Calu3 (cell line): ENCODE data around the gene C1orf122. TPM values are rescaled to one million over a fixed set of nuclear protein-coding genes. Genes with fewer than 3 reads are reported as not detected.

Experiments
- BruUV-seq: library from RNA; stranded (reverse); fragments of 400-500 nt; replicated peaks from 2 replicates; lab custom pipeline; 2021; lab: Mats Ljungman, UMichigan
- CTCF ChIA-PET: fragments of 300-600 bp; sonication (Branson Sonifier 250); formaldehyde crosslinking; loops from one replicate; lab custom pipeline; 2022; ENCODE audit warnings: antibody characterized with exemption; lab: Charles Lee
- DNase-seq: peaks from one replicate; pipeline ENCODE4 v3.0.0; 2022
- H3K27ac Mint-ChIP-seq: one replicate; pipeline ENCODE4 v1.8.0; 2022; ENCODE audit warnings: mixed read lengths; ENCODE audit not compliant: unreplicated experiment
- H3K27me3 Mint-ChIP-seq: one replicate; pipeline ENCODE4 v1.8.0; 2022; ENCODE audit warnings: mixed read lengths; ENCODE audit not compliant: unreplicated experiment
- H3K36me3 Mint-ChIP-seq: one replicate; pipeline ENCODE4 v1.8.0; 2022; ENCODE audit warnings: mild to moderate bottlenecking, moderate library complexity, mixed read lengths; ENCODE audit not compliant: insufficient read depth, unreplicated experiment
- H3K4me1 Mint-ChIP-seq: one replicate; pipeline ENCODE4 v1.8.0; 2022; ENCODE audit warnings: mild to moderate bottlenecking, low read depth, mixed read lengths; ENCODE audit not compliant: unreplicated experiment
- H3K4me3 Mint-ChIP-seq: one replicate; pipeline ENCODE4 v1.8.0; 2022; ENCODE audit warnings: mild to moderate bottlenecking, low read depth, moderate library complexity, mixed read lengths; ENCODE audit not compliant: unreplicated experiment
- H3K9me3 Mint-ChIP-seq: one replicate; pipeline ENCODE4 v1.8.0; 2022; ENCODE audit warnings: low read depth, mixed read lengths; ENCODE audit not compliant: unreplicated experiment
- CTCF ChIP-seq: fragments of 200-600 bp; IDR thresholded peaks from one replicate; pipeline ENCODE4 v1.8.0; 2022; ENCODE audit warnings: antibody characterized with exemption; ENCODE audit not compliant: unreplicated experiment
- intact Hi-C: fragments of 100-400 bp; cut with micrococcal nuclease; formaldehyde crosslinking; loops from one replicate; pipeline ENCODE4 v1.10.0; 2022; ENCODE audit not compliant: unreplicated experiment
- total RNA-seq: library from RNA; stranded (reverse); gene quantifications from 2 replicates; pipeline ENCODE4 v1.2.3, GENCODE V29; 2022

C1orf122 gene
- total RNA-seq, 1 experiment from 2014 or later: 41.3 TPM

GRCh38 chr1:37831109-37831508 lies 23.5 kb downstream of the C1orf122 start:
- Mint-ChIP-seq H3K4me1 (no peaks in the 10 kb centered on the region), H3K36me3 (peaks cover 14% of the 10 kb centered on the region), H3K27ac (no peak overlapping the region), H3K4me3 (no peak overlapping the region), H3K27me3 (no peaks in the 10 kb centered on the region), H3K9me3 (no peaks in the 10 kb centered on the region)
- CTCF ChIA-PET: interaction anchor here (0.6 kb wide), 1 partner anchor 146 kb away, joined by 4 read pairs; no protein-coding TSS in a partner anchor
- no TSS peak for BruUV-seq
- intact Hi-C loops: no loop called here
- no peak for TF ChIP-seq CTCF
- DNase-seq: no peak

GRCh38 chr1:37831809-37832208 lies 24.2 kb downstream of the C1orf122 start:
- no peak overlapping the region for H3K4me3 Mint-ChIP-seq
- intact Hi-C loops: no loop called here
- H3K27me3 Mint-ChIP-seq: no peaks in the 10 kb centered on the region
- BruUV-seq: no TSS peak
- no peak for TF ChIP-seq CTCF
- H3K27ac Mint-ChIP-seq: no peak overlapping the region
- no peaks in the 10 kb centered on the region for H3K9me3 Mint-ChIP-seq
- H3K36me3 Mint-ChIP-seq: peaks cover 14% of the 10 kb centered on the region
- DNase-seq: no peak
- no peaks in the 10 kb centered on the region for H3K4me1 Mint-ChIP-seq
- CTCF ChIA-PET: no interaction called here

GRCh38 chr1:37836788-37837187 lies 29.2 kb downstream of the C1orf122 start:
- DNase-seq: no peak
- no peak for TF ChIP-seq CTCF
- CTCF ChIA-PET: no interaction called here
- intact Hi-C loops: no loop called here
- Mint-ChIP-seq H3K9me3 (no peaks in the 10 kb centered on the region), H3K4me1 (no peaks in the 10 kb centered on the region), H3K36me3 (peaks cover 26% of the 10 kb centered on the region), H3K27me3 (no peaks in the 10 kb centered on the region), H3K4me3 (no peak overlapping the region), H3K27ac (no peak overlapping the region)
- BruUV-seq: no TSS peak

- BruUV-seq: no TSS peak
- Mint-ChIP-seq H3K9me3 (no peaks in the 10 kb centered on the region), H3K4me3 (no peak overlapping the region), H3K27ac (no peak overlapping the region), H3K4me1 (peaks cover 10% of the 10 kb centered on the region), H3K27me3 (no peaks in the 10 kb centered on the region), H3K36me3 (peaks cover 24% of the 10 kb centered on the region)
- intact Hi-C loops: no loop called here
- DNase-seq: no peak
- TF ChIP-seq CTCF: no peak
- CTCF ChIA-PET: interaction anchor here (1.2 kb wide), 1 partner anchor 11 kb away, joined by 3 read pairs; no protein-coding TSS in a partner anchor
These were observed 32.1 kb downstream of the C1orf122 start for GRCh38 chr1:37839676-37840075.
